Activated gamma-delta T cell treated with anti-CD3 and anti-CD28 coated beads, Interleukin-2, amount 50 U/mL, for 16 hours (primary cell): ENCODE data around the gene TXNDC12.
A peak's percentile ranks its signal among the peaks of the same experiment; 100 is the strongest.
"Not testable (repeated sequence)": the region's sequence is repeated elsewhere in the genome, so short reads cannot be mapped to it uniquely, and the experiment has no call there.

ENCODE experiments used
- DNase-seq: peaks from one replicate; pipeline ENCODE4 v3.0.0-alpha.2; 2020; ENCODE audit warnings: low read depth

TXNDC12 gene

GRCh38 chr1:52045666-52046195, 9.3 kb downstream of the TXNDC12 start:
- DNase-seq, result not testable (repeated sequence)

GRCh38 chr1:52045236-52045635, 9.8 kb downstream of the TXNDC12 start:
- no peak for DNase-seq

GRCh38 chr1:52041551-52042185, 13.3 kb downstream of the TXNDC12 start:
- no peak for DNase-seq

GRCh38 chr1:52037909-52038308, 17.1 kb downstream of the TXNDC12 start:
- DNase-seq, result no peak

- no peak for DNase-seq
Observed at GRCh38 chr1:52037402-52037814, 17.6 kb downstream of the TXNDC12 start.

GRCh38 chr1:52034050-52034384, 21.0 kb downstream of the TXNDC12 start:
- DNase-seq, result no peak

- peak; percentile 78 for DNase-seq
Observed at GRCh38 chr1:52033190-52034049, 21.6 kb downstream of the TXNDC12 start, which contains the start of gene KTI12. Gene KTI12, minus strand, starts transcription at chr1:52033810. Its CDS starts 49 bp downstream, at chr1:52033761.

- no peak for DNase-seq
Observed at GRCh38 chr1:52032785-52033131, 22.2 kb downstream of the TXNDC12 start.

- DNase-seq, result no peak
Observed at GRCh38 chr1:52032124-52032784, 22.7 kb downstream of the TXNDC12 start.

- DNase-seq, result not testable (repeated sequence)
Observed at GRCh38 chr1:52028839-52029238, 26.2 kb downstream of the TXNDC12 start.

- no peak for DNase-seq
Observed at GRCh38 chr1:52028328-52028727, 26.7 kb downstream of the TXNDC12 start.

GRCh38 chr1:52026278-52026677, 28.7 kb downstream of the TXNDC12 start:
- DNase-seq, result no peak

GRCh38 chr1:52022133-52022532, 32.9 kb downstream of the TXNDC12 start:
- DNase-seq, result no peak

GRCh38 chr1:52008071-52008809, 46.8 kb downstream of the TXNDC12 start:
- no peak for DNase-seq

- DNase-seq, result no peak
Observed at GRCh38 chr1:52007215-52008002, 47.6 kb downstream of the TXNDC12 start.

GRCh38 chr1:52006081-52006553, 48.9 kb downstream of the TXNDC12 start:
- not testable (repeated sequence) for DNase-seq

GRCh38 chr1:52005548-52005947, 49.4 kb downstream of the TXNDC12 start:
- not testable (repeated sequence) for DNase-seq

GRCh38 chr1:52003877-52004276, 51.1 kb downstream of the TXNDC12 start:
- DNase-seq, result no peak

- DNase-seq, result peak; percentile 40
Observed at GRCh38 chr1:52002038-52002917, 52.7 kb downstream of the TXNDC12 start.

- DNase-seq, result no peak
Observed at GRCh38 chr1:51998701-51999100, 56.3 kb downstream of the TXNDC12 start.
